Thoracic aorta endothelial cell (primary cell): ENCODE measurements around the gene ERV3-1. TPM values are rescaled to one million over a fixed set of nuclear protein-coding genes. Genes with fewer than 3 reads are reported as not detected.

Source experiments
- small RNA-seq: library from RNA; depleted of rRNA; stranded (forward); fragments of <200 nt; gene quantifications from one replicate; pipeline ENCODE3, GENCODE V24; 2012
- total RNA-seq: library from RNA; depleted of rRNA; stranded (reverse); fragments of >200 nt; gene quantifications from 2 replicates; pipeline ENCODE4 v1.2.3, GENCODE V29; 2012

ERV3-1 gene
- total RNA-seq = 32.2 and 50.5 TPM in 2 replicates

GRCh38 chr7:65006094-65006992 is at the start of gene ERV3-1:
Gene ERV3-1 (minus strand): TSS chr7:65006687. CDS start chr7:64993026, 13,661 bp downstream.

GRCh38 chr7:64990936-64991335 is 15.6 kb downstream of the ERV3-1 start, which contains the start of gene ZNF117:
Gene ZNF117 (minus strand): TSS chr7:64991036.

Small RNA genes within 50 kb of the gene (small RNA-seq; reads per million reads assigned to genes)
- not detected for gene RNU6-1229P

Other genes with a start within 250 kb of the ERV3-1 start
- 5.3 and 7.2 TPM in 2 replicates for gene ZNF138, start 212.3 kb downstream of the ERV3-1 start, total RNA-seq
- 4.4 and 5.2 TPM in 2 replicates for gene ZNF273, start 103.4 kb downstream of the ERV3-1 start, total RNA-seq
- 19.6 and 28.9 TPM in 2 replicates for gene ZNF117, start 15.7 kb downstream of the ERV3-1 start, total RNA-seq